GM21786 (cell line): ENCODE data around the gene ZSCAN1.

Source experiments
- ATAC-seq: cut with Tn5 transposase; IDR thresholded peaks from one replicate; pipeline ENCODE4 v1.9.1; 2021; ENCODE audit not compliant: unreplicated experiment

The ZSCAN1 gene

GRCh38 chr19:58067240-58067912, 33.6 kb downstream of the ZSCAN1 start:
- no peak for ATAC-seq

GRCh38 chr19:58079792-58080191, 46.0 kb downstream of the ZSCAN1 start:
- no peak for ATAC-seq

- no peak for ATAC-seq
Measured at GRCh38 chr19:58083021-58083420, 49.2 kb downstream of the ZSCAN1 start.

- no peak for ATAC-seq
Measured at GRCh38 chr19:58084596-58085347, 50.9 kb downstream of the ZSCAN1 start.

GRCh38 chr19:58085348-58085875, 51.6 kb downstream of the ZSCAN1 start:
- no peak for ATAC-seq

GRCh38 chr19:58086825-58087710, 53.2 kb downstream of the ZSCAN1 start:
- ATAC-seq: no peak

- no peak for ATAC-seq
Measured at GRCh38 chr19:58088521-58089052, 54.8 kb downstream of the ZSCAN1 start.

GRCh38 chr19:58089846-58090245, 56.0 kb downstream of the ZSCAN1 start:
- no peak for ATAC-seq

- no peak for ATAC-seq
Measured at GRCh38 chr19:58091251-58091995, 57.6 kb downstream of the ZSCAN1 start.

- ATAC-seq: no peak
Measured at GRCh38 chr19:58093071-58093470, 59.2 kb downstream of the ZSCAN1 start.

- ATAC-seq: no peak
Measured at GRCh38 chr19:58095328-58095727, 61.5 kb downstream of the ZSCAN1 start.

GRCh38 chr19:58096884-58097283, 63.1 kb downstream of the ZSCAN1 start:
- no peak for ATAC-seq

GRCh38 chr19:58097349-58097748, 63.5 kb downstream of the ZSCAN1 start:
- no peak for ATAC-seq

GRCh38 chr19:58097781-58098681, 64.2 kb downstream of the ZSCAN1 start, which contains the start of gene ZSCAN18:
ZSCAN18 (minus strand) TSS chr19:58098231; CDS start chr19:58090267, 7,964 bp downstream.
- peak; percentile 96 for ATAC-seq

GRCh38 chr19:58098682-58098998, 64.8 kb downstream of the ZSCAN1 start:
- no peak for ATAC-seq
